GM23248 (cell line): ENCODE measurements around the gene CAMK1D.

ENCODE experiments used
- EZH2 ChIP-seq: fragments of 200-600 bp; sonication (generic); IDR thresholded peaks from 2 replicates; pipeline ENCODE4 v1.6.1; 2018; ENCODE audit warnings: antibody characterized with exemption, mild to moderate bottlenecking; ENCODE audit not compliant: insufficient read depth, poor library complexity, severe bottlenecking
- EZH2phosphoT487 ChIP-seq: fragments of 200-600 bp; sonication (generic); IDR thresholded peaks from 2 replicates; pipeline ENCODE4 v1.6.1; 2018; ENCODE audit warnings: antibody characterized with exemption, moderate library complexity, mild to moderate bottlenecking, low read depth; ENCODE audit not compliant: insufficient read depth

- TF ChIP-seq EZH2 = no peak
- TF ChIP-seq EZH2phosphoT487 = no peak
These were observed 373.9 kb downstream of the CAMK1D start for GRCh38 chr10:12723220-12723619.
